PC-9 (cell line): ENCODE data around the gene KIF5C.

Experiments used
- EZH2 ChIP-seq: fragments of 200-600 bp; sonication (generic); IDR thresholded peaks from 2 replicates; pipeline ENCODE4 v1.8.0; 2017; ENCODE audit warnings: antibody characterized with exemption, low read depth
- TF ChIP-seq, protein P1 (sequence below): fragments of 200-600 bp; sonication (generic); conservative IDR thresholded peaks from 2 replicates; pipeline ENCODE4 v1.6.1; 2017; ENCODE audit warnings: mixed run types, antibody characterized with exemption, mild to moderate bottlenecking, moderate library complexity

DNA sequence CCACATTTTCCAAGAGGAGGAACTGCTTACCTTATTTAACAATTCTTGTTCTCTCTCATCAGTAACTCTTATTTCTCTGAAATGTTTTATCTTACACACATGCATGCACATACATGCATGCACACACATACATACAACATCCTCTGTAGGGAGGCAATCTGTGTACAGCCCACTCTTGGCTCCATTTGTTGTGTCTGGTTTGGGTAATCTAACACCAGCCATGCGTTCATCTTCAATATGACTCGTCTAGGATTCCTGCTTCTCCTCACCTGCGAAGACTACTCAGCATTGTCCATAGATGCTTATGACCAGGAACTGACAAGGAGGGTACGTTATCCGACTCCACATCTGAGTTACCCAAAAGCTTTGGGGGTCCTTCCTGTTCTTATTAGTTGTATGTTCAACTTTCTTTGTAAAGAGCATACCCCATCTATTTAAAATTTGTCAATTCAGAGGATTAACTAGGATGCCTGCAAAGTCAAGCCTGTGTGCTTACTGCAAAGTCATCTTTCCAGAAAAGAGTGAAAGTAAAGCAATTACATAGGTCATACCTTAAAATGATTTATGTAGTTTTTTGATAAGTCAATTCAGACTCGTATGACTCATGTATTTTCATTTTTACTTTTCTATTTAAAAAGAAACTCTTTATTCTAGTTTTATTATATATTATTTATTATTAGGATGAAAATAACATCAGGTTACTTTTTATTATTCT, 181.7 kb downstream of the KIF5C start:
- TF ChIP-seq EZH2 = no peak
- TF ChIP-seq, protein P1, sequence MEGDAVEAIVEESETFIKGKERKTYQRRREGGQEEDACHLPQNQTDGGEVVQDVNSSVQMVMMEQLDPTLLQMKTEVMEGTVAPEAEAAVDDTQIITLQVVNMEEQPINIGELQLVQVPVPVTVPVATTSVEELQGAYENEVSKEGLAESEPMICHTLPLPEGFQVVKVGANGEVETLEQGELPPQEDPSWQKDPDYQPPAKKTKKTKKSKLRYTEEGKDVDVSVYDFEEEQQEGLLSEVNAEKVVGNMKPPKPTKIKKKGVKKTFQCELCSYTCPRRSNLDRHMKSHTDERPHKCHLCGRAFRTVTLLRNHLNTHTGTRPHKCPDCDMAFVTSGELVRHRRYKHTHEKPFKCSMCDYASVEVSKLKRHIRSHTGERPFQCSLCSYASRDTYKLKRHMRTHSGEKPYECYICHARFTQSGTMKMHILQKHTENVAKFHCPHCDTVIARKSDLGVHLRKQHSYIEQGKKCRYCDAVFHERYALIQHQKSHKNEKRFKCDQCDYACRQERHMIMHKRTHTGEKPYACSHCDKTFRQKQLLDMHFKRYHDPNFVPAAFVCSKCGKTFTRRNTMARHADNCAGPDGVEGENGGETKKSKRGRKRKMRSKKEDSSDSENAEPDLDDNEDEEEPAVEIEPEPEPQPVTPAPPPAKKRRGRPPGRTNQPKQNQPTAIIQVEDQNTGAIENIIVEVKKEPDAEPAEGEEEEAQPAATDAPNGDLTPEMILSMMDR = no peak
